ENCODE measurements around the gene TMBIM6.

TMBIM6 gene

GRCh38 chr12:49806321-49806813 is 65.0 kb downstream of the TMBIM6 start:
- H3K4me1 ChIP-seq (ENCODE audit: control insufficient read depth in 1 of 2, insufficient read depth in 1 of 2, low read depth in 1 of 2, low read length in 1 of 2), result no peaks in the 10 kb centered on the region
- no peak overlapping the region for H3K4me3 ChIP-seq (ENCODE audit: low read depth in 1 of 2, low read length in 1 of 2)
- H3K9me3 ChIP-seq, result no peaks in the 10 kb centered on the region
- H3K27ac ChIP-seq, result no peak overlapping the region
- TF ChIP-seq CTCF (IDR thresholded peaks at IDR 0.05), result no peak
- H3K27me3 ChIP-seq, result no peaks in the 10 kb centered on the region
- peaks cover 29% of the 10 kb centered on the region for H3K36me3 ChIP-seq

GRCh38 chr12:49806877-49807276 is 65.5 kb downstream of the TMBIM6 start:
- Histone ChIP-seq H3K9me3 (no peaks in the 10 kb centered on the region), H3K27ac (no peak overlapping the region), H3K36me3 (peaks cover 24% of the 10 kb centered on the region), H3K4me3 (ENCODE audit: low read depth in 1 of 2, low read length in 1 of 2) (no peak overlapping the region), H3K27me3 (no peaks in the 10 kb centered on the region), H3K4me1 (ENCODE audit: control insufficient read depth in 1 of 2, insufficient read depth in 1 of 2, low read depth in 1 of 2, low read length in 1 of 2) (no peaks in the 10 kb centered on the region)
- TF ChIP-seq CTCF (IDR thresholded peaks at IDR 0.05), result no peak

- Histone ChIP-seq H3K4me1 (ENCODE audit: control insufficient read depth in 1 of 2, insufficient read depth in 1 of 2, low read depth in 1 of 2, low read length in 1 of 2) (no peaks in the 10 kb centered on the region), H3K36me3 (peaks cover 17% of the 10 kb centered on the region), H3K27ac (no peak overlapping the region), H3K27me3 (no peaks in the 10 kb centered on the region), H3K4me3 (ENCODE audit: low read depth in 1 of 2, low read length in 1 of 2) (no peak overlapping the region), H3K9me3 (no peaks in the 10 kb centered on the region)
- no peak for TF ChIP-seq CTCF (IDR thresholded peaks at IDR 0.05)
Observed at GRCh38 chr12:49807991-49808580, 66.7 kb downstream of the TMBIM6 start.

- H3K27ac ChIP-seq, result no peak overlapping the region
- peaks cover 9% of the 10 kb centered on the region for H3K36me3 ChIP-seq
- H3K4me3 ChIP-seq (ENCODE audit: low read depth in 1 of 2, low read length in 1 of 2), result no peak overlapping the region
- H3K27me3 ChIP-seq, result no peaks in the 10 kb centered on the region
- no peak for TF ChIP-seq CTCF (IDR thresholded peaks at IDR 0.05)
- no peaks in the 10 kb centered on the region for H3K9me3 ChIP-seq
- H3K4me1 ChIP-seq (ENCODE audit: control insufficient read depth in 1 of 2, insufficient read depth in 1 of 2, low read depth in 1 of 2, low read length in 1 of 2), result no peaks in the 10 kb centered on the region
Observed at GRCh38 chr12:49808686-49809380, 67.5 kb downstream of the TMBIM6 start.

GRCh38 chr12:49809381-49809905 is 68.1 kb downstream of the TMBIM6 start:
- H3K9me3 ChIP-seq, result no peaks in the 10 kb centered on the region
- H3K27me3 ChIP-seq, result no peaks in the 10 kb centered on the region
- no peaks in the 10 kb centered on the region for H3K4me1 ChIP-seq (ENCODE audit: control insufficient read depth in 1 of 2, insufficient read depth in 1 of 2, low read depth in 1 of 2, low read length in 1 of 2)
- TF ChIP-seq CTCF (IDR thresholded peaks at IDR 0.05), result no peak
- H3K36me3 ChIP-seq, result peaks cover 8% of the 10 kb centered on the region
- no peak overlapping the region for H3K27ac ChIP-seq
- no peak overlapping the region for H3K4me3 ChIP-seq (ENCODE audit: low read depth in 1 of 2, low read length in 1 of 2)
